GM10248 (cell line): ENCODE results near the gene C2.
A peak's percentile ranks its signal among the peaks of the same experiment; 100 is the strongest.

Source experiments
- CTCF ChIA-PET: fragments of 300-600 bp; sonication (Branson Sonifier 250); formaldehyde crosslinking; extraction: SDS; loops from one replicate; lab custom pipeline; 2021; ENCODE audit warnings: antibody characterized with exemption; lab: Yijun Ruan, JAX
- POLR2A ChIA-PET: fragments of 350-650 bp; sonication (Branson Sonifier 250); formaldehyde crosslinking; extraction: SDS; loops from one replicate; lab custom pipeline; 2020; ENCODE audit warnings: antibody characterized with exemption; lab: Yijun Ruan, JAX
- DNase-seq: peaks from one replicate; pipeline ENCODE4 v3.0.0; 2012; ENCODE audit errors: extremely low spot score
- TF ChIP-seq, protein P1 (sequence below): IDR thresholded peaks from 2 replicates; pipeline ENCODE4 v1.5.1; 2012; ENCODE audit warnings: mild to moderate bottlenecking, low read depth; ENCODE audit errors: extremely low read depth, missing control alignments, control extremely low read depth

C2 gene

GRCh38 chr6:31918069-31918720, 9.3 kb upstream of the C2 start:
- ChIA-PET POLR2A (interaction anchor here (0.7 kb wide), 1 partner anchor 18 kb away, joined by 8 read pairs; no protein-coding TSS in a partner anchor), CTCF (interaction anchor here (0.8 to 1.2 kb wide), 3 partner anchors 12 to 20 kb away, joined by 3 to 4 read pairs (median 3); no protein-coding TSS in a partner anchor)
- DNase-seq: no peak
- TF ChIP-seq, protein P1, sequence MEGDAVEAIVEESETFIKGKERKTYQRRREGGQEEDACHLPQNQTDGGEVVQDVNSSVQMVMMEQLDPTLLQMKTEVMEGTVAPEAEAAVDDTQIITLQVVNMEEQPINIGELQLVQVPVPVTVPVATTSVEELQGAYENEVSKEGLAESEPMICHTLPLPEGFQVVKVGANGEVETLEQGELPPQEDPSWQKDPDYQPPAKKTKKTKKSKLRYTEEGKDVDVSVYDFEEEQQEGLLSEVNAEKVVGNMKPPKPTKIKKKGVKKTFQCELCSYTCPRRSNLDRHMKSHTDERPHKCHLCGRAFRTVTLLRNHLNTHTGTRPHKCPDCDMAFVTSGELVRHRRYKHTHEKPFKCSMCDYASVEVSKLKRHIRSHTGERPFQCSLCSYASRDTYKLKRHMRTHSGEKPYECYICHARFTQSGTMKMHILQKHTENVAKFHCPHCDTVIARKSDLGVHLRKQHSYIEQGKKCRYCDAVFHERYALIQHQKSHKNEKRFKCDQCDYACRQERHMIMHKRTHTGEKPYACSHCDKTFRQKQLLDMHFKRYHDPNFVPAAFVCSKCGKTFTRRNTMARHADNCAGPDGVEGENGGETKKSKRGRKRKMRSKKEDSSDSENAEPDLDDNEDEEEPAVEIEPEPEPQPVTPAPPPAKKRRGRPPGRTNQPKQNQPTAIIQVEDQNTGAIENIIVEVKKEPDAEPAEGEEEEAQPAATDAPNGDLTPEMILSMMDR: no peak

- ChIA-PET CTCF (interaction anchor here (0.9 to 1.4 kb wide), 4 partner anchors 10 to 247 kb away, joined by 3 to 4 read pairs (median 4); partner anchors contain the start of gene ZBTB12), POLR2A (no interaction called here)
- TF ChIP-seq, protein P1: no peak
- DNase-seq: no peak
These were observed 7.8 kb upstream of the C2 start for GRCh38 chr6:31919624-31920303.

GRCh38 chr6:31920811-31921210, 6.7 kb upstream of the C2 start:
- ChIA-PET POLR2A (interaction anchor here (1.2 kb wide), 1 partner anchor 58 kb away, joined by 3 read pairs; the partner anchor contains the start of gene NEU1), CTCF (interaction anchor here (0.7 to 1.5 kb wide), 5 partner anchors 9 to 33 kb away, joined by 3 to 4 read pairs (median 4); no protein-coding TSS in a partner anchor)
- TF ChIP-seq, protein P1: no peak
- DNase-seq: no peak

DNA sequence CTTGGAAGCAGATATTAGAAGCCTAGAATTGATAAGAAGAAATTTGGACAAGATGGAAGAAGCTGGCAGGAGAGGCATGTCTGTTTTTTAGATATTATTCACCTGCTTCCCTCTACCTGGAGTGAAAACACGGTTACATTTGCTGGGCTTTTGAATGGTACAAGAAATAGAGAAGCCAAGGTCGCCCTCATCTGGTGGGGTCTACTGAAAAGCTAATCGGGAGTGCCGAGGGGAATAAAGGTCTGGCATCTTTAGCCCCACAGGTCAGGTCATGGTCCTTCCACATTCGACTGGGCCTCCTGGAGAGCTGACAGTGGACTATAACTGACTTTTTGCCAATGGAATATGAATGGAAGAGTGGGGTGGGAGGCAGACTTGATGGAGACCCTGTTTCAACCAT, 4.6 kb upstream of the C2 start:
- no peak for DNase-seq
- ChIA-PET CTCF (interaction anchor here (1.0 to 2.8 kb wide), 5 partner anchors 9 to 42 kb away, joined by 3 to 10 read pairs (median 5); no protein-coding TSS in a partner anchor), POLR2A (no interaction called here)
- TF ChIP-seq, protein P1: peak; percentile 55

- DNase-seq: no peak
- POLR2A ChIA-PET: no interaction called here
- TF ChIP-seq, protein P1: no peak
- CTCF ChIA-PET: no interaction called here
These were observed 550 bp downstream of the C2 start for GRCh38 chr6:31927863-31928671.

DNA sequence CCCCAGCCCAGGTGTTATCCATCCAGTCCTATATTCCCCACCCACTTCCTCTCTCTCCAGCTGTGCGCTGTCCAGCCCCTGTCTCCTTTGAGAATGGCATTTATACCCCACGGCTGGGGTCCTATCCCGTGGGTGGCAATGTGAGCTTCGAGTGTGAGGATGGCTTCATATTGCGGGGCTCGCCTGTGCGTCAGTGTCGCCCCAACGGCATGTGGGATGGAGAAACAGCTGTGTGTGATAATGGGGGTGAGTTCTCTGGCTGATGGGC, 1.1 kb downstream of the C2 start:
- TF ChIP-seq, protein P1: no peak
- ChIA-PET POLR2A (no interaction called here), CTCF (interaction anchor here (1.6 to 1.8 kb wide), 2 partner anchors 8 to 41 kb away, joined by 3 to 4 read pairs; no protein-coding TSS in a partner anchor)
- no peak for DNase-seq
